ENCODE data around the gene MRPL32. TPM values are rescaled to one million over a fixed set of nuclear protein-coding genes. Genes with fewer than 3 reads are reported as not detected.

MRPL32 gene
- total RNA-seq, 2 donors from 2014 or later = 47.2 to 62.3 TPM

- no peaks in the 10 kb centered on the region for H3K4me1 ChIP-seq
- no peaks in the 10 kb centered on the region for H3K36me3 ChIP-seq
- TF ChIP-seq CTCF (IDR thresholded peaks at IDR 0.05) = no peak
- no peak overlapping the region for H3K9ac ChIP-seq (ENCODE audit: low read depth in 2 of 2, low read length in 2 of 2)
- H3K27me3 ChIP-seq = no peaks in the 10 kb centered on the region
- H3K4me3 ChIP-seq = no peak overlapping the region
- intact Hi-C loops (cut with DNase I) = loop anchor here (10.0 kb wide), 1 partner anchor 168 kb away; the partner anchor contains the start of gene HECW1
- H3K27ac ChIP-seq = no peak overlapping the region
- DNase-seq = no peak
- no peaks in the 10 kb centered on the region for H3K9me3 ChIP-seq
These were observed 14.4 kb downstream of the MRPL32 start for GRCh38 chr7:42946627-42946950.

- no peaks in the 10 kb centered on the region for H3K4me1 ChIP-seq
- H3K27me3 ChIP-seq = no peaks in the 10 kb centered on the region
- intact Hi-C loops (cut with DNase I) = loop anchor here (10.0 kb wide), 1 partner anchor 167 kb away; the partner anchor contains the start of gene HECW1
- H3K27ac ChIP-seq = no peak overlapping the region
- no peaks in the 10 kb centered on the region for H3K9me3 ChIP-seq
- no peak overlapping the region for H3K9ac ChIP-seq (ENCODE audit: low read depth in 2 of 2, low read length in 2 of 2)
- TF ChIP-seq CTCF (IDR thresholded peaks at IDR 0.05) = no peak
- DNase-seq = no peak
- H3K4me3 ChIP-seq = no peak overlapping the region
- no peaks in the 10 kb centered on the region for H3K36me3 ChIP-seq
These were observed 15.3 kb downstream of the MRPL32 start for GRCh38 chr7:42947521-42947920.

GRCh38 chr7:42950417-42950816 lies 18.2 kb downstream of the MRPL32 start:
- Histone ChIP-seq H3K27ac (no peak overlapping the region), H3K4me3 (no peak overlapping the region), H3K27me3 (no peaks in the 10 kb centered on the region), H3K4me1 (no peaks in the 10 kb centered on the region), H3K9ac (ENCODE audit: low read depth in 2 of 2, low read length in 2 of 2) (no peak overlapping the region), H3K9me3 (no peaks in the 10 kb centered on the region), H3K36me3 (no peaks in the 10 kb centered on the region)
- DNase-seq = no peak
- intact Hi-C loops (cut with DNase I) = no loop called here
- TF ChIP-seq CTCF (IDR thresholded peaks at IDR 0.05) = no peak

GRCh38 chr7:42952328-42952727 lies 20.2 kb downstream of the MRPL32 start:
- Histone ChIP-seq H3K4me1 (no peaks in the 10 kb centered on the region), H3K9me3 (no peaks in the 10 kb centered on the region), H3K27me3 (no peaks in the 10 kb centered on the region), H3K36me3 (no peaks in the 10 kb centered on the region), H3K27ac (no peak overlapping the region), H3K9ac (ENCODE audit: low read depth in 2 of 2, low read length in 2 of 2) (no peak overlapping the region), H3K4me3 (no peak overlapping the region)
- DNase-seq = no peak
- intact Hi-C loops (cut with DNase I) = no loop called here
- TF ChIP-seq CTCF (IDR thresholded peaks at IDR 0.05) = no peak

GRCh38 chr7:42953994-42954393 lies 21.8 kb downstream of the MRPL32 start:
- H3K36me3 ChIP-seq = no peaks in the 10 kb centered on the region
- H3K9ac ChIP-seq (ENCODE audit: low read depth in 2 of 2, low read length in 2 of 2) = no peak overlapping the region
- no peak for DNase-seq
- H3K4me3 ChIP-seq = no peak overlapping the region
- no peak overlapping the region for H3K27ac ChIP-seq
- no peaks in the 10 kb centered on the region for H3K27me3 ChIP-seq
- H3K4me1 ChIP-seq = no peaks in the 10 kb centered on the region
- intact Hi-C loops (cut with DNase I) = no loop called here
- no peaks in the 10 kb centered on the region for H3K9me3 ChIP-seq
- TF ChIP-seq CTCF (IDR thresholded peaks at IDR 0.05) = no peak

GRCh38 chr7:42956062-42956461 lies 23.9 kb downstream of the MRPL32 start:
- intact Hi-C loops (cut with DNase I) = no loop called here
- no peaks in the 10 kb centered on the region for H3K27me3 ChIP-seq
- H3K4me1 ChIP-seq = no peaks in the 10 kb centered on the region
- no peak for DNase-seq
- H3K27ac ChIP-seq = no peak overlapping the region
- no peak overlapping the region for H3K4me3 ChIP-seq
- no peaks in the 10 kb centered on the region for H3K9me3 ChIP-seq
- H3K9ac ChIP-seq (ENCODE audit: low read depth in 2 of 2, low read length in 2 of 2) = no peak overlapping the region
- TF ChIP-seq CTCF (IDR thresholded peaks at IDR 0.05) = no peak
- H3K36me3 ChIP-seq = no peaks in the 10 kb centered on the region

All from colonic mucosa (tissue), 4 donors.